Measurements from ENCODE around the gene TERT. TPM values are rescaled to one million over a fixed set of nuclear protein-coding genes. Genes with fewer than 3 reads are reported as not detected.

TERT gene
- total and polyA plus RNA-seq, 2 of the 8 experiments (the other 6 are each of a cell fraction or from before 2014, with no cell fraction given): 13.1 to 23.1 TPM

DNA sequence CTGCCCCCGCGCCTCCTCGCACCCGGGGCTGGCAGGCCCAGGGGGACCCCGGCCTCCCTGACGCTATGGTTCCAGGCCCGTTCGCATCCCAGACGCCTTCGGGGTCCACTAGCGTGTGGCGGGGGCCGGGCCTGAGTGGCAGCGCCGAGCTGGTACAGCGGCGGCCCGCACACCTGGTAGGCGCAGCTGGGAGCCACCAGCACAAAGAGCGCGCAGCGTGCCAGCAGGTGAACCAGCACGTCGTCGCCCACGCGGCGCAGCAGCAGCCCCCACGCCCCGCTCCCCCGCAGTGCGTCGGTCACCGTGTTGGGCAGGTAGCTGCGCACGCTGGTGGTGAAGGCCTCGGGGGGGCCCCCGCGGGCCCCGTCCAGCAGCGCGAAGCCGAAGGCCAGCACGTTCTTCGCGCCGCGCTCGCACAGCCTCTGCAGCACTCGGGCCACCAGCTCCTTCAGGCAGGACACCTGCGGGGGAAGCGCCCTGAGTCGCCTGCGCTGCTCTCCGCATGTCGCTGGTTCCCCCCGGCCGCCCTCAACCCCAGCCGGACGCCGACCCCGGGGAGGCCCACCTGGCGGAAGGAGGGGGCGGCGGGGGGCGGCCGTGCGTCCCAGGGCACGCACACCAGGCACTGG is 548 bp downstream of the TERT start (continued):
- TF ChIP-seq POLR2A (IDR thresholded peaks at IDR 0.05; ENCODE audit: control extremely low read depth in 1 of 2, low read depth in 2 of 2, low read length in 2 of 2): no peak
- TF ChIP-seq, protein P1, sequence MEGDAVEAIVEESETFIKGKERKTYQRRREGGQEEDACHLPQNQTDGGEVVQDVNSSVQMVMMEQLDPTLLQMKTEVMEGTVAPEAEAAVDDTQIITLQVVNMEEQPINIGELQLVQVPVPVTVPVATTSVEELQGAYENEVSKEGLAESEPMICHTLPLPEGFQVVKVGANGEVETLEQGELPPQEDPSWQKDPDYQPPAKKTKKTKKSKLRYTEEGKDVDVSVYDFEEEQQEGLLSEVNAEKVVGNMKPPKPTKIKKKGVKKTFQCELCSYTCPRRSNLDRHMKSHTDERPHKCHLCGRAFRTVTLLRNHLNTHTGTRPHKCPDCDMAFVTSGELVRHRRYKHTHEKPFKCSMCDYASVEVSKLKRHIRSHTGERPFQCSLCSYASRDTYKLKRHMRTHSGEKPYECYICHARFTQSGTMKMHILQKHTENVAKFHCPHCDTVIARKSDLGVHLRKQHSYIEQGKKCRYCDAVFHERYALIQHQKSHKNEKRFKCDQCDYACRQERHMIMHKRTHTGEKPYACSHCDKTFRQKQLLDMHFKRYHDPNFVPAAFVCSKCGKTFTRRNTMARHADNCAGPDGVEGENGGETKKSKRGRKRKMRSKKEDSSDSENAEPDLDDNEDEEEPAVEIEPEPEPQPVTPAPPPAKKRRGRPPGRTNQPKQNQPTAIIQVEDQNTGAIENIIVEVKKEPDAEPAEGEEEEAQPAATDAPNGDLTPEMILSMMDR (IDR thresholded peaks at IDR 0.05; ENCODE audit: control extremely low read depth in 1 of 3, insufficient read depth in 1 of 3, low read depth in 1 of 3, low read length in 3 of 3): no peak
